Heart right ventricle (tissue), 16 donors: ENCODE data around the gene LMTK2. TPM values are rescaled to one million over a fixed set of nuclear protein-coding genes. Genes with fewer than 3 reads are reported as not detected.

Source experiments
- ATAC-seq, 8 donors: fragments of 200-7000 bp; cut with Tn5 transposase; one replicate each; pipeline ENCODE4 v1.9.1; 2020; ENCODE audit warnings: mild to moderate bottlenecking in 8 of 8, moderate library complexity in 8 of 8, moderate number of reproducible peaks in 1 of 8
- DNase-seq, 2 donors: peaks; one replicate each; pipeline ENCODE4 v3.0.0-alpha.2; 2020
- H3K27ac ChIP-seq, 10 donors: fragments of 200-600 bp; sonication (generic) in 2 of 10; one replicate each; pipeline versions ENCODE4 v1.5.0 to v1.8.0; 2020 to 2022; ENCODE audit warnings: mild to moderate bottlenecking in 3 of 10
- H3K27me3 ChIP-seq, 7 donors: fragments of 200-600 bp; one replicate each; pipeline ENCODE4 v1.8.0; 2021 to 2022; ENCODE audit warnings: mild to moderate bottlenecking in 2 of 7
- H3K36me3 ChIP-seq, 9 donors: fragments of 200-600 bp; sonication (generic) in 1 of 9; one replicate each; pipeline versions ENCODE4 v1.5.0 to v1.8.0; 2020 to 2022; ENCODE audit warnings: mild to moderate bottlenecking in 2 of 9
- H3K4me1 ChIP-seq, 9 donors: fragments of 200-600 bp; sonication (generic) in 1 of 9; one replicate each; pipeline versions ENCODE4 v1.5.0 to v1.8.0; 2020 to 2022; ENCODE audit warnings: mild to moderate bottlenecking in 4 of 9
- H3K4me3 ChIP-seq, 10 donors: fragments of 200-600 bp; sonication (generic) in 2 of 10; one replicate each; pipeline versions ENCODE4 v1.5.0 to v1.8.0; 2020 to 2022; ENCODE audit warnings: mild to moderate bottlenecking in 7 of 10, moderate library complexity in 2 of 10
- H3K9me3 ChIP-seq, 11 donors: fragments of 200-600 bp in 10 of 11; sonication (generic) in 2 of 11; one replicate each; pipeline versions ENCODE4 v1.5.0 to v1.8.0; 2013 to 2022; ENCODE audit warnings: mild to moderate bottlenecking in 2 of 11, control low read depth in 1 of 11, moderate library complexity in 1 of 11
- CTCF ChIP-seq, 9 donors: fragments of 200-600 bp; sonication (generic) in 2 of 9; IDR thresholded peaks; one replicate each; pipeline versions ENCODE4 v1.5.0 to v1.8.0; 2021 to 2022; ENCODE audit warnings: antibody characterized with exemption in 9 of 9, mild to moderate bottlenecking in 5 of 9, moderate library complexity in 1 of 9
- WGBS, 2 donors: extraction: QIAGEN DNeasy Blood & Tissue Kit; methylation state at CpG; one replicate each; pipeline ENCODE4 v1.1.7; 2013; ENCODE audit warnings: inconsistent platforms in 1 of 2; 5-methylcytosine and 5-hydroxymethylcytosine counted together
- intact Hi-C, 10 donors: fragments of 100-400 bp; cut with DNase I; formaldehyde crosslinking; loops; one replicate each; pipeline versions ENCODE4 v1.11.1 to v1.14.2; 2022
- polyA plus RNA-seq, 2 donors: library from polyadenylated mRNA; stranded (reverse); fragments of 200-250 nt; gene quantifications; one replicate each; pipeline ENCODE4 v1.2.3, GENCODE V29; 2013
- total RNA-seq, 10 donors: library from RNA; stranded (reverse); fragmentation: NEBNext Ultra II Directional in 3 of 10; extraction: Animal tissue kit (Norgen Biotek cat#: 25700) in 3 of 10; gene quantifications; one replicate each; pipeline versions ENCODE4 v1.2.1 to v1.2.4, GENCODE V29; 2021 to 2023
- donor health status: Arrhythmogenic right ventricular cardiomyopathy.
- donor health status: ischemic (EF 13 %, LVEDD 7.1; RV severe dilation, severe dysfunction).
- donor health status: healthy with polysubstance abuse.
- donor health status: DM: no; HTN: yes; CAD: no.
- donor health status: DM: no; HTN: no; CAD: no.
- donor health status: ischemic (EF 25% LVEDD 6.9; RV normal size, moderate dysfunction).
- donor health status: ischemic (EF 25% LVEDD 5.7; RV mildly dilated, moderate dysfunction).
- donor health status: healthy.
- donor health status: DM: yes; HTN: yes; CAD: no.
- donor health status: Ischemic cardiomyopathy.
- donor health status: ischemic (EF 35%, LVEDD 5.7; RV mildly dilated, moderate dysfunction).
- donor health status: nonischemic (EF 11% LVEDD 7.7; RV severe dilation, severe dysfunction).
- donor health status: DM: yes; HTN: yes; CAD: no.
- donor health status: PGD.
- donor health status: ischemic (EF 29% LVEDD 5.4; RV normal size, mild dysfunction).
- donor health status: nonischemic (EF 23%, LVEDD 6.1; RV moderate dilation, normal function).

The LMTK2 gene
- total and polyA plus RNA-seq, 12 donors: 2.9 to 50.2 (median 27.0) TPM

- intact Hi-C loops: no loop called here
- ATAC-seq (no peak), DNase-seq (no peak)
- Histone ChIP-seq H3K27me3 (no peaks in the 10 kb centered on the region), H3K4me3 (no peak overlapping the region), H3K36me3 (peaks cover 0 to 99% (median 37%) of the 10 kb centered on the region in 9 donors), H3K9me3 (peaks cover 0 to 3% (median 0%) of the 10 kb centered on the region in 11 donors), H3K27ac (no peak overlapping the region), H3K4me1 (no peaks in the 10 kb centered on the region)
- WGBS, 2 donors: 90 to 95% methylated on average over 22 of the region's 22 CpGs
- TF ChIP-seq CTCF (IDR thresholded peaks at IDR 0.05): no peak
These were observed 86.3 kb downstream of the LMTK2 start for GRCh38 chr7:98192781-98193457.

GRCh38 chr7:98193474-98194180 lies 87.0 kb downstream of the LMTK2 start:
- H3K36me3 ChIP-seq: peaks cover 0 to 99% (median 37%) of the 10 kb centered on the region in 9 donors
- no peaks in the 10 kb centered on the region for H3K27me3 ChIP-seq
- no peaks in the 10 kb centered on the region for H3K4me1 ChIP-seq
- intact Hi-C loops: no loop called here
- TF ChIP-seq CTCF (IDR thresholded peaks at IDR 0.05): no peak
- no peak overlapping the region for H3K27ac ChIP-seq
- peaks cover 0 to 10% (median 0%) of the 10 kb centered on the region in 11 donors for H3K9me3 ChIP-seq
- WGBS, 2 donors: 95 to 97% methylated on average over 37 of the region's 37 CpGs
- no peak for DNase-seq
- no peak for ATAC-seq
- H3K4me3 ChIP-seq: no peak overlapping the region

GRCh38 chr7:98194186-98194585 lies 87.5 kb downstream of the LMTK2 start:
- no peak for TF ChIP-seq CTCF (IDR thresholded peaks at IDR 0.05)
- H3K36me3 ChIP-seq: peaks cover 0 to 98% (median 37%) of the 10 kb centered on the region in 9 donors

GRCh38 chr7:98194672-98195457 lies 88.2 kb downstream of the LMTK2 start:
- ATAC-seq: no peak

More at GRCh38 chr7:98194186-98194585, 87.5 kb downstream of the LMTK2 start:
- DNase-seq: no peak
- 97 to 98% methylated on average over 28 of the region's 28 CpGs for WGBS, 2 donors
- Histone ChIP-seq H3K27me3 (no peaks in the 10 kb centered on the region), H3K27ac (no peak overlapping the region), H3K4me1 (no peaks in the 10 kb centered on the region), H3K4me3 (no peak overlapping the region), H3K9me3 (peaks cover 0 to 16% (median 0%) of the 10 kb centered on the region in 11 donors)
- intact Hi-C loops: no loop called here
- no peak for ATAC-seq

More at GRCh38 chr7:98194672-98195457, 88.2 kb downstream of the LMTK2 start:
- Histone ChIP-seq H3K4me1 (no peaks in the 10 kb centered on the region), H3K9me3 (peaks cover 0 to 18% (median 0%) of the 10 kb centered on the region in 11 donors), H3K4me3 (no peak overlapping the region), H3K27ac (no peak overlapping the region), H3K27me3 (no peaks in the 10 kb centered on the region), H3K36me3 (peaks cover 0 to 91% (median 37%) of the 10 kb centered on the region in 9 donors)
- 95 to 97% methylated on average over 8 of the region's 8 CpGs for WGBS, 2 donors
- intact Hi-C loops: no loop called here
- TF ChIP-seq CTCF (IDR thresholded peaks at IDR 0.05): no peak
- DNase-seq: no peak
